Ovary (tissue), 9 donors: ENCODE results near the gene SOS2. TPM values are rescaled to one million over a fixed set of nuclear protein-coding genes. Genes with fewer than 3 reads are reported as not detected.
"Not testable (repeated sequence)": the region's sequence is repeated elsewhere in the genome, so short reads cannot be mapped to it uniquely, and the experiment has no call there.

Experiments
- DNase-seq, 5 donors: peaks; one replicate each; pipeline ENCODE4 v3.0.0-alpha.2; 2019 to 2020
- H3K27ac ChIP-seq, 2 donors: fragments of 200-600 bp; one replicate each; pipeline versions ENCODE4 v1.5.1 to v1.8.0; 2019 to 2022
- H3K27me3 ChIP-seq: fragments of 200-600 bp; one replicate; pipeline ENCODE4 v1.8.0; 2022
- H3K36me3 ChIP-seq: fragments of 200-600 bp; sonication (generic); one replicate; pipeline ENCODE4 v1.5.1; 2019
- H3K4me1 ChIP-seq: one replicate; pipeline ENCODE4 v1.8.1; 2013; ENCODE audit warnings: mild to moderate bottlenecking, moderate library complexity; ENCODE audit not compliant: insufficient read depth
- H3K4me3 ChIP-seq: fragments of 200-600 bp; sonication (generic); one replicate; pipeline ENCODE4 v1.5.1; 2017
- H3K9me3 ChIP-seq, 2 donors: fragments of 200-600 bp in 1 of 2; sonication (generic) in 1 of 2; one replicate each; pipeline versions ENCODE4 v1.5.1 to v1.8.1; 2013 to 2019; ENCODE audit warnings: mild to moderate bottlenecking in 1 of 2, moderate library complexity in 1 of 2
- EP300 ChIP-seq: sonication (generic); formaldehyde crosslinking; IDR thresholded peaks from one replicate; pipeline ENCODE4 v1.6.1; 2017; ENCODE audit warnings: antibody characterized with exemption
- POLR2A ChIP-seq: fragments of 450-650 bp; IDR thresholded peaks from one replicate; pipeline ENCODE4 v1.6.1; 2017; ENCODE audit warnings: antibody characterized with exemption, mild to moderate bottlenecking, moderate library complexity
- WGBS, 3 donors: extraction: QIAGEN DNeasy Blood & Tissue Kit in 1 of 3; methylation state at CpG; one replicate each; pipeline versions ENCODE4 v1.1.5 to v1.1.7; 2013 to 2017; 5-methylcytosine and 5-hydroxymethylcytosine counted together
- intact Hi-C, 4 donors: fragments of 100-400 bp; cut with DNase I; formaldehyde crosslinking; loops; one replicate each; pipeline versions ENCODE4 v1.11.0 to v1.15.1; 2022 to 2023
- polyA plus RNA-seq, 2 donors: library from polyadenylated mRNA; stranded (reverse); fragments of 200-250 nt in 1 of 2; fragments of 350-450 nt in 1 of 2; fragmentation: Illumina TruSeq in 1 of 2; extraction: RNeasy Lipid Tissue Mini Kit (QIAGEN cat#74804) in 1 of 2; gene quantifications; one replicate each; pipeline ENCODE4 v1.2.3, GENCODE V29; 2013 to 2014
- total RNA-seq, 7 donors: library from RNA; depleted of rRNA in 2 of 7; stranded (reverse); fragments of >200 nt in 2 of 7; fragmentation: NEBNext Ultra II Directional in 3 of 7; extraction: Animal tissue kit (Norgen Biotek cat#: 25700) in 3 of 7; gene quantifications; one replicate each; pipeline versions ENCODE4 v1.1.0 to v1.2.4, GENCODE V29; 2016 to 2023
- TF ChIP-seq, protein P1 (sequence below), 3 donors: fragments of 450-650 bp in 2 of 3; fragments of 200-600 bp in 1 of 3; IDR thresholded peaks; one replicate each; pipeline versions ENCODE4 v1.5.1 to v1.8.0; 2016 to 2022; ENCODE audit warnings: antibody characterized with exemption in 3 of 3, mild to moderate bottlenecking in 1 of 3
- donor health status: DM: no; HTN: no; CAD: no; lungs with moderate emphysema.
- donor health status: DM: no; HTN: no; CAD: no.
- donor health status: Bipolar disorder and iron deficiency.
- donor health status: DM: yes; HTN: yes; CAD: no.
- donor health status: DM: no; HTN: no; CAD: no.
- donor health status: DM: yes; HTN: yes; CAD: no.

SOS2 gene
- total and polyA plus RNA-seq, 9 donors: 10.2 to 29.3 (median 26.7) TPM

DNA sequence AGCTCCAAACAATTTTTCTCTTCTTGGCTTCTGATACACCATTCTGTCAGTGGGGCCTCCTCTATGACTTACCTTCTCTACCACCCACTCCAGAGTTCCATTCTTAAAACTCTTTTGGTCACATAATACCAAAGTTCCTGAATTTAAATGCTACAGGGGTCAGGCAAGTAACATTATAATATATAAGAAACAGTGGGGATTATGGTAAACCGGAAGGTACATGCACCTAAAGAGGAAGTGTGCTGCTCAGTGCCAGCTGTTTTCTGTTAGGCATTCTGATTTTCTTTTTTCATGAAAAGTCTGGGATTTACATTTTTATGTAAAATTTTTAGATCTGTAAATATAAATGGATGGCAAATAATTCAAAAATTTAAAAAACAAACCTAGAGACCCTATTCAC lies 39.9 kb downstream of the SOS2 start:
- Histone ChIP-seq H3K4me3 (no peak overlapping the region), H3K4me1 (no peaks in the 10 kb centered on the region), H3K9me3 (no peaks in the 10 kb centered on the region), H3K27me3 (no peaks in the 10 kb centered on the region), H3K36me3 (no peaks in the 10 kb centered on the region), H3K27ac (no peak overlapping the region)
- intact Hi-C loops: no loop called here
- no peak for DNase-seq
- 91 to 96% (median 93%) methylated on average over 1 of the region's 1 CpG for WGBS, 3 donors
- TF ChIP-seq POLR2A (no peak), EP300 (no peak)
- TF ChIP-seq, protein P1, sequence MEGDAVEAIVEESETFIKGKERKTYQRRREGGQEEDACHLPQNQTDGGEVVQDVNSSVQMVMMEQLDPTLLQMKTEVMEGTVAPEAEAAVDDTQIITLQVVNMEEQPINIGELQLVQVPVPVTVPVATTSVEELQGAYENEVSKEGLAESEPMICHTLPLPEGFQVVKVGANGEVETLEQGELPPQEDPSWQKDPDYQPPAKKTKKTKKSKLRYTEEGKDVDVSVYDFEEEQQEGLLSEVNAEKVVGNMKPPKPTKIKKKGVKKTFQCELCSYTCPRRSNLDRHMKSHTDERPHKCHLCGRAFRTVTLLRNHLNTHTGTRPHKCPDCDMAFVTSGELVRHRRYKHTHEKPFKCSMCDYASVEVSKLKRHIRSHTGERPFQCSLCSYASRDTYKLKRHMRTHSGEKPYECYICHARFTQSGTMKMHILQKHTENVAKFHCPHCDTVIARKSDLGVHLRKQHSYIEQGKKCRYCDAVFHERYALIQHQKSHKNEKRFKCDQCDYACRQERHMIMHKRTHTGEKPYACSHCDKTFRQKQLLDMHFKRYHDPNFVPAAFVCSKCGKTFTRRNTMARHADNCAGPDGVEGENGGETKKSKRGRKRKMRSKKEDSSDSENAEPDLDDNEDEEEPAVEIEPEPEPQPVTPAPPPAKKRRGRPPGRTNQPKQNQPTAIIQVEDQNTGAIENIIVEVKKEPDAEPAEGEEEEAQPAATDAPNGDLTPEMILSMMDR (IDR thresholded peaks at IDR 0.05): no peak

DNA sequence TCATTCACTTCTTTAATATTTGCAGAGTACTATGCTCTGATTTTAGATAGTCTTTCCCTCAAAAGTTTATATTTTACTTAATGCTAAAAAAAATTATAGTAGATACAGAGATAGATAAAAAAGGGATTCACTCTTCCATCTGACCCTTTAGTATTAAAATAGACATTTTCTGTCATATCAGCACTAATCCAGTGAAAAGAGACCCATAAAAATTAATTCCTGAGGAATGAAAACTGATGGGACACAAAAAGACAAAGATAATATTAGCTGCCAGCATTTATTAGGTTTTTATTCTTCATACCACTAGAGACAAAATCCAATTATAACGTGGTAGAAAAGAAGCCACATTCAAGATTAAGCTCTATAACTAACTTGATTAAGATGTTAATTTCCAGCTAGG lies 45.3 kb downstream of the SOS2 start:
- TF ChIP-seq, protein P1 (IDR thresholded peaks at IDR 0.05): no peak
- TF ChIP-seq POLR2A (no peak), EP300 (no peak)
- Histone ChIP-seq H3K27ac (no peak overlapping the region), H3K36me3 (no peaks in the 10 kb centered on the region), H3K27me3 (no peaks in the 10 kb centered on the region), H3K4me1 (no peaks in the 10 kb centered on the region), H3K4me3 (no peak overlapping the region), H3K9me3 (no peaks in the 10 kb centered on the region)
- DNase-seq: no peak
- intact Hi-C loops: no loop called here
- WGBS, 3 donors: 62 to 79% (median 66%) methylated on average over 1 of the region's 1 CpG

DNA sequence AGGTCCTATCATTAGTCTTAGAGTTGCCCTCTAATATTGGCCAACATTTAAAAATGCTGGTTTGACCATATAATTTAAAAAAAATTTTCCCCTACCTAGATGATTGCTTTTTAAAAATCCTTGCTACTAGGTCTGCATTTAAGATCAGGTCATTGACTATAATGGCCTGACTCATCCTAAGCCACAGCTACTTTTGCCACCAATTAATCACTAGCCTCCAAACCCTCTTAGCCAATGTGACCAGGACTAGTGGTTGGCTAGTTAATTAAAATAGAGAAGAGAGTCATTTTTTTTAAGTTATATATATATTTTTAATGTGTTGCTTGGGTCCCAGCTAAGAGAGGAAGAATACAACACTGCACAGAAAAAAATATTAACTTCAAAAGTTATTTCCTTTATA lies 57.5 kb downstream of the SOS2 start:
- intact Hi-C loops: no loop called here
- no peak for DNase-seq
- TF ChIP-seq, protein P1 (IDR thresholded peaks at IDR 0.05): no peak
- TF ChIP-seq EP300: no peak
- TF ChIP-seq POLR2A: no peak
- Histone ChIP-seq H3K27me3 (no peaks in the 10 kb centered on the region), H3K4me3 (no peak overlapping the region), H3K36me3 (no peaks in the 10 kb centered on the region), H3K9me3 (no peaks in the 10 kb centered on the region), H3K27ac (no peak overlapping the region), H3K4me1 (no peaks in the 10 kb centered on the region)

DNA sequence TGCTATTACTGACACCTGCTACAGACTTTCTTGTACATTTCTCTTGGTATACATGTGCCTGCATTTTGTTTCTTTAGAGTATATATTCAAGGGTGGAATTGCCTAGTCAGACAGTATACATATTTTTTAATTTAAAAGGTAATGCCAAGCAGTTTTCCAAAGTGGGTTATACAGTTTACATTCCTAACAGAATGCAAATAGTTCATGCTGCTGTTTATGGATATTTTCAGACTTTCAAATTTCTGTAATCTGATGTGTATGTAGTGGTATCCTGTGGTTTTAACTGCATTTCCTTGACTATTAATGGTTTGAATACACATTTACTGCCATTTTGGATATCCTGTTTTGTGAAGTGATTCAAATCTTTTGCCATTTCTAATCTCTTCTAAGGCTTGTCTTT lies 59.5 kb downstream of the SOS2 start:
- no peak overlapping the region for H3K27ac ChIP-seq
- H3K4me1 ChIP-seq: no peaks in the 10 kb centered on the region
- H3K36me3 ChIP-seq: no peaks in the 10 kb centered on the region
- no peaks in the 10 kb centered on the region for H3K27me3 ChIP-seq
- TF ChIP-seq, protein P1 (IDR thresholded peaks at IDR 0.05): no peak
- TF ChIP-seq EP300 (no peak), POLR2A (no peak)
- no peaks in the 10 kb centered on the region for H3K9me3 ChIP-seq
- no peak for DNase-seq
- no peak overlapping the region for H3K4me3 ChIP-seq
- intact Hi-C loops: no loop called here

DNA sequence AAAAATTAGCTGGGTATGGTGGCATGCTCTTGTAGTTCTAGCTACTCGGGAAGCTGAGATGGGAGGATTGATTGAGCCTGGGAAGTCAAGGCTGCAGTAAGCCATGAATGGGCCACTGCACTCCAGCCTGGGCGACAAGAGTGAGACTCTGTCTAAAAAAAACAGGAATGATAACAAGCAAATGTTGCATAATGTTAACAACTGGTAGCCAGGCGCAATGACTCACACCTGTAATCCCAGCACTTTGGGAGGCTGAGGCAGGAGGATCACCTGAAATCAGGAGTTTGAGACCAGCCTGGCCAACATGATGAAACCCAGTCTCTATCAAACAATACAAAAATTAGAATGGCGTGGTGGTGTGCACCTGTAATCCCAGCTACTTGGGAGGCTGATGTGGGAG lies 64.0 kb downstream of the SOS2 start:
- H3K9me3 ChIP-seq, H3K27ac ChIP-seq, H3K36me3 ChIP-seq, DNase-seq, H3K4me3 ChIP-seq, H3K4me1 ChIP-seq, H3K27me3 ChIP-seq, intact Hi-C loops: not testable (repeated sequence)
- WGBS, 3 donors: 82 to 92% (median 85%) methylated on average over 4 of the region's 4 CpGs
